ENCODE measurements around the gene DGKA.

GRCh38 chr12:55927588-55928502, 3.1 kb upstream of the DGKA start, which contains the start of gene PYM1:
- no peak for TF ChIP-seq ZNF274 (IDR thresholded peaks at IDR 0.05; ENCODE audit: low read depth, low read length)
- no peak for TF ChIP-seq YY1 (IDR thresholded peaks at IDR 0.05; ENCODE audit: insufficient read depth, insufficient read length)
- no peak for TF ChIP-seq SUZ12 (IDR thresholded peaks at IDR 0.05; ENCODE audit: extremely low read depth, insufficient read depth, insufficient read length)

Data from NT2/D1 (cell line).